Prostate gland (tissue), 2 donors: Measurements from ENCODE around the gene C3.

Experiments
- POLR2A ChIP-seq: fragments of 450-650 bp; IDR thresholded peaks from one replicate; pipeline ENCODE4 v1.6.1; 2016; ENCODE audit warnings: antibody characterized with exemption, mild to moderate bottlenecking
- POLR2AphosphoS5 ChIP-seq: sonication (generic); formaldehyde crosslinking; IDR thresholded peaks from one replicate; pipeline ENCODE4 v1.6.1; 2017; ENCODE audit warnings: antibody characterized with exemption
- TF ChIP-seq, protein P1 (sequence below), 4 experiments: fragments of 200-600 bp in 2 of 4; fragments of 450-650 bp in 2 of 4; sonication (generic) in 2 of 4; IDR thresholded peaks; 1 replicate in 3 of 4; 2 replicates in 1 of 4; pipeline ENCODE4 v1.5.1; 2016 to 2019; ENCODE audit warnings: antibody characterized with exemption in 4 of 4, mild to moderate bottlenecking in 2 of 4, moderate library complexity in 2 of 4

DNA sequence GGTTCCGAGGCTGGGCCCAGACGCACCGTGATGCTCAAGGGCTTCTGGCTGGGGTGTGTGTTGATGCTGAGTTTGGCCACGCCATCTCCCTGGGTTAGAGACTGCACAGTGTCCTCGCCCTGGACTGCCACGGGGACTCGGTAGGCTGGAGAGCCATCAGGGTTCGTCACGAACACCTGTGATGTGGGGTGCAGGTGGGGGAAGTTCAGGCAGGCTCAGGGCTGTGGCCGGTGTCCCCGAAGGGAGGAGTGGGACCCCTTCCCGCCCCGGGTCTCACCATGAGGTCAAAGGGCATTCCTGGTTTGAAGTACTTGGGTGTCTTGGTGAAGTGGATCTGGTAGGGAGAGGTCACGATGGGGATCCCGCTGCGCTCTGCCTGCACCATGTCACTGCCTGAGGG lies 8.2 kb downstream of the C3 start:
- TF ChIP-seq, protein P1, sequence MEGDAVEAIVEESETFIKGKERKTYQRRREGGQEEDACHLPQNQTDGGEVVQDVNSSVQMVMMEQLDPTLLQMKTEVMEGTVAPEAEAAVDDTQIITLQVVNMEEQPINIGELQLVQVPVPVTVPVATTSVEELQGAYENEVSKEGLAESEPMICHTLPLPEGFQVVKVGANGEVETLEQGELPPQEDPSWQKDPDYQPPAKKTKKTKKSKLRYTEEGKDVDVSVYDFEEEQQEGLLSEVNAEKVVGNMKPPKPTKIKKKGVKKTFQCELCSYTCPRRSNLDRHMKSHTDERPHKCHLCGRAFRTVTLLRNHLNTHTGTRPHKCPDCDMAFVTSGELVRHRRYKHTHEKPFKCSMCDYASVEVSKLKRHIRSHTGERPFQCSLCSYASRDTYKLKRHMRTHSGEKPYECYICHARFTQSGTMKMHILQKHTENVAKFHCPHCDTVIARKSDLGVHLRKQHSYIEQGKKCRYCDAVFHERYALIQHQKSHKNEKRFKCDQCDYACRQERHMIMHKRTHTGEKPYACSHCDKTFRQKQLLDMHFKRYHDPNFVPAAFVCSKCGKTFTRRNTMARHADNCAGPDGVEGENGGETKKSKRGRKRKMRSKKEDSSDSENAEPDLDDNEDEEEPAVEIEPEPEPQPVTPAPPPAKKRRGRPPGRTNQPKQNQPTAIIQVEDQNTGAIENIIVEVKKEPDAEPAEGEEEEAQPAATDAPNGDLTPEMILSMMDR (IDR thresholded peaks at IDR 0.05), result no peak
- TF ChIP-seq POLR2A, result no peak
- no peak for TF ChIP-seq POLR2AphosphoS5
